OCI-LY7 (cell line): ENCODE data around the gene ADPRS.

Experiments
- EZH2phosphoT487 ChIP-seq: fragments of 200-600 bp; sonication (generic); IDR thresholded peaks from 2 replicates; pipeline ENCODE4 v1.6.1; 2018; ENCODE audit warnings: low read depth, borderline replicate concordance, mild to moderate bottlenecking, mixed run types, antibody characterized with exemption, low read length, moderate library complexity, mixed read lengths
- TF ChIP-seq, protein P1 (sequence below): fragments of 200-600 bp; sonication (generic); conservative IDR thresholded peaks from 2 replicates; pipeline ENCODE4 v1.5.1; 2014; ENCODE audit warnings: mild to moderate bottlenecking, antibody characterized with exemption, low read length, moderate library complexity, mixed read lengths

DNA sequence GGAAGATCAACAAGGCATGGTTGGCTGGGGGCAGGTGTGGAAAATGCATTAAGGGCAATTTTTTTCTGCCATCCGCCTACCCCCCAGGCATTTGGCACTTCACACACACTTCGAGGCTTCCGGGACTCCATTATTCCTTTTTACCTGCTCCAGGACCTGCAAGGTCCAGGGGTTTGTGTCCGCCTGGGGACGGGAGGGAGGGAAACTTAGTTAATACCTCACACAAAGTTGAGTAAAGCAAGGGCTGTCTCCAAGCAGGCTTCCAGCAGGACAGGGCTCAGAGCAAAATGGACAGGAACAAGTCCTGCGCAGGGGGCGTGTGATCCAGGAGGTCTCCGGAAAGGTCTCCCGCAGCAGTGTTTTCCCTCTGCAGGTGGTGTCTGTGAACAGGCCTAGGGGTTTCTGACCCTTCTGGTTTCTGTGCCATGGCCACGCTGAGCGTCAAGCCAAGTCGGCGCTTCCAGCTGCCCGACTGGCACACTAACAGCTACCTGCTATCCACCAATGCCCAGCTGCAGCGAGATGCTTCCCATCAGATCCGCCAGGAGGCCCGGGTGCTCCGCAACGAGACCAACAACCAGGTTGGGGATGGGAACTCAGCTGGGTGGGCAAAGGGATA lies 4.1 kb upstream of the ADPRS start:
- TF ChIP-seq, protein P1, sequence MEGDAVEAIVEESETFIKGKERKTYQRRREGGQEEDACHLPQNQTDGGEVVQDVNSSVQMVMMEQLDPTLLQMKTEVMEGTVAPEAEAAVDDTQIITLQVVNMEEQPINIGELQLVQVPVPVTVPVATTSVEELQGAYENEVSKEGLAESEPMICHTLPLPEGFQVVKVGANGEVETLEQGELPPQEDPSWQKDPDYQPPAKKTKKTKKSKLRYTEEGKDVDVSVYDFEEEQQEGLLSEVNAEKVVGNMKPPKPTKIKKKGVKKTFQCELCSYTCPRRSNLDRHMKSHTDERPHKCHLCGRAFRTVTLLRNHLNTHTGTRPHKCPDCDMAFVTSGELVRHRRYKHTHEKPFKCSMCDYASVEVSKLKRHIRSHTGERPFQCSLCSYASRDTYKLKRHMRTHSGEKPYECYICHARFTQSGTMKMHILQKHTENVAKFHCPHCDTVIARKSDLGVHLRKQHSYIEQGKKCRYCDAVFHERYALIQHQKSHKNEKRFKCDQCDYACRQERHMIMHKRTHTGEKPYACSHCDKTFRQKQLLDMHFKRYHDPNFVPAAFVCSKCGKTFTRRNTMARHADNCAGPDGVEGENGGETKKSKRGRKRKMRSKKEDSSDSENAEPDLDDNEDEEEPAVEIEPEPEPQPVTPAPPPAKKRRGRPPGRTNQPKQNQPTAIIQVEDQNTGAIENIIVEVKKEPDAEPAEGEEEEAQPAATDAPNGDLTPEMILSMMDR: no peak
- TF ChIP-seq EZH2phosphoT487: no peak
